ENCODE measurements around the gene CFAP221. TPM values are rescaled to one million over a fixed set of nuclear protein-coding genes. Genes with fewer than 3 reads are reported as not detected.

CFAP221 gene
- total RNA-seq, 1 experiment from 2014 or later: 0.20 TPM

DNA sequence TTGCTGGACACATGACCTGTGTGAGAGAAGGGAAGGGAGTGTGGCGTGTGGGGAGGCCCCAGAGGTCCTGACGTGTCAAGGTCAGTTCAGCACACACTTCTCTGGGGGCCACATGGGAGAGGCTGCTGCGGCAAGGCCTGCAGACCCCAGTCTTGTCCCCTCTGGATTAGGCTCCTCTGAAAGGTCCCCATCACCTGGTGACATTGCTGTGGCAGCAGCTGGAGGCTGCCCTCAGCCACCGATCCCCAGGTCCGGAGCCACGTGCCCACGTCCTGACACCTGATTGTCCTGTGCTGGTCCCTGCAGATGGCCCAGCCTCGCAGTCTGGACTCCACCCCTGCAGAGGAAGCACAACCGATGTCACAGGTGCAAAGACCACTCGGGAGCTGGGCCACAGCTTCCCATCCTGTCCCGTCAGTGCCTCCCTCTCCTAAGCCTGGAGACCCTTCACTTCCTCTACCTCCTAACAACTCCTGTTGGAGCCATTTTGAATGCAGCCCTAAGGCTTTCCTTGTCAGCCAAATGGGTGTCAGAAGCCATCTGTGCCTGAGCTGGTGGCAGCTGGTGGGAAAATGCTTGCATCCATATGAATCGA lies 147.5 kb downstream of the CFAP221 start:
- H2AK5ac ChIP-seq (ENCODE audit: insufficient read length, low read length): no peak overlapping the region
- peak overlapping the region in 1 of 3 experiments; percentile 59; a peak in 2 of 7 replicates for H3K27ac Mint-ChIP-seq
- no peaks in the 10 kb centered on the region for H4K20me1 ChIP-seq (ENCODE audit: control insufficient read depth, insufficient read depth, insufficient read length)
- H3K23ac ChIP-seq (ENCODE audit: insufficient read length, low read depth, low read length): no peak overlapping the region
- H3K14ac ChIP-seq (ENCODE audit: insufficient read depth, low read length): no peak overlapping the region
- H3K9me3 ChIP-seq (ENCODE audit: control insufficient read depth, low read depth, low read length): no peaks in the 10 kb centered on the region
- no CpG with 5 or more reads among the region's 12 CpGs for WGBS (ENCODE audit: extremely low coverage, insufficient read length, low lambda C conversion rate)
- H2BK20ac ChIP-seq (ENCODE audit: low read depth, low read length, poor library complexity, severe bottlenecking): no peak overlapping the region
- H3K56ac ChIP-seq (ENCODE audit: insufficient read length, low read depth, low read length): no peak overlapping the region
- H3K27me3 Mint-ChIP-seq (ENCODE audit: low read depth): no peaks in the 10 kb centered on the region
- no peak overlapping the region for H3K4me3 Mint-ChIP-seq
- H3K4me1 ChIP-seq (ENCODE audit: insufficient read depth, low read length): peaks cover 3% of the 10 kb centered on the region; the same call in 1 of the 2 replicates
- TF ChIP-seq CTCF (conservative IDR thresholded peaks at IDR 0.05): no peak
- no peaks in the 10 kb centered on the region; a peak in 1 of 5 replicates for H3K9me3 Mint-ChIP-seq
- H4K5ac ChIP-seq (ENCODE audit: insufficient read length, low read depth, low read length): no peak overlapping the region
- H3K9ac ChIP-seq (ENCODE audit: extremely low read depth, insufficient read length, low read length): no peak overlapping the region
- H2BK15ac ChIP-seq (ENCODE audit: low read depth, low read length): no peak overlapping the region
- H3K79me2 ChIP-seq (ENCODE audit: insufficient read depth, low read length): no peaks in the 10 kb centered on the region
- no peak overlapping the region for H2BK120ac ChIP-seq (ENCODE audit: low read depth, low read length, poor library complexity, severe bottlenecking)
- no peak overlapping the region for H2BK5ac ChIP-seq (ENCODE audit: insufficient read length, low read length)
- H4K8ac ChIP-seq (replicated peaks; ENCODE audit: insufficient read length, low read depth, low read length): no peak overlapping the region
- H3K79me1 ChIP-seq (ENCODE audit: insufficient read depth, low read depth, low read length, poor library complexity, severe bottlenecking): no peaks in the 10 kb centered on the region
- no peak overlapping the region for H3K18ac ChIP-seq (ENCODE audit: insufficient read length, low read depth, low read length)
- no peak overlapping the region for H3K27ac ChIP-seq (ENCODE audit: insufficient read length, low read depth, low read length)
- no peak overlapping the region for H3K4me2 ChIP-seq (ENCODE audit: insufficient read depth, insufficient read length, low read length)
- no peak overlapping the region for H4K91ac ChIP-seq (ENCODE audit: insufficient read length, low read depth, low read length)
- no peaks in the 10 kb centered on the region for H3K27me3 ChIP-seq (ENCODE audit: insufficient read depth, low read length)
- H2BK12ac ChIP-seq (ENCODE audit: insufficient read length, low read depth, low read length): no peak overlapping the region
- no peak overlapping the region for H3T11ph ChIP-seq (ENCODE audit: low read length)
- no peaks in the 10 kb centered on the region for H3K23me2 ChIP-seq (ENCODE audit: insufficient read length, low read depth, low read length, poor library complexity, severe bottlenecking)
- H3K36me3 Mint-ChIP-seq (ENCODE audit: insufficient read depth in 1 of 3, low read depth in 3 of 3): peaks cover 2 to 20% (median 5%) of the 10 kb centered on the region in 3 experiments; a peak in 6 of 7 replicates
- H3K4ac ChIP-seq (ENCODE audit: low read depth, low read length): no peak overlapping the region
- no peak for DNase-seq
- H2AFZ ChIP-seq (ENCODE audit: low read length): no peak overlapping the region
- H3K4me1 Mint-ChIP-seq: peaks cover 20 to 26% of the 10 kb centered on the region in 2 experiments

Data from H9 (cell line).